Measurements from ENCODE around the gene THSD4.

GRCh38 chr15:71149646-71150557 lies 34.6 kb downstream of the THSD4 start:
- TF ChIP-seq, protein P1, sequence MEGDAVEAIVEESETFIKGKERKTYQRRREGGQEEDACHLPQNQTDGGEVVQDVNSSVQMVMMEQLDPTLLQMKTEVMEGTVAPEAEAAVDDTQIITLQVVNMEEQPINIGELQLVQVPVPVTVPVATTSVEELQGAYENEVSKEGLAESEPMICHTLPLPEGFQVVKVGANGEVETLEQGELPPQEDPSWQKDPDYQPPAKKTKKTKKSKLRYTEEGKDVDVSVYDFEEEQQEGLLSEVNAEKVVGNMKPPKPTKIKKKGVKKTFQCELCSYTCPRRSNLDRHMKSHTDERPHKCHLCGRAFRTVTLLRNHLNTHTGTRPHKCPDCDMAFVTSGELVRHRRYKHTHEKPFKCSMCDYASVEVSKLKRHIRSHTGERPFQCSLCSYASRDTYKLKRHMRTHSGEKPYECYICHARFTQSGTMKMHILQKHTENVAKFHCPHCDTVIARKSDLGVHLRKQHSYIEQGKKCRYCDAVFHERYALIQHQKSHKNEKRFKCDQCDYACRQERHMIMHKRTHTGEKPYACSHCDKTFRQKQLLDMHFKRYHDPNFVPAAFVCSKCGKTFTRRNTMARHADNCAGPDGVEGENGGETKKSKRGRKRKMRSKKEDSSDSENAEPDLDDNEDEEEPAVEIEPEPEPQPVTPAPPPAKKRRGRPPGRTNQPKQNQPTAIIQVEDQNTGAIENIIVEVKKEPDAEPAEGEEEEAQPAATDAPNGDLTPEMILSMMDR (IDR thresholded peaks at IDR 0.05), result no peak
- no peak for TF ChIP-seq POLR2A (IDR thresholded peaks at IDR 0.05)
